Measurements from ENCODE around the gene SIGMAR1. TPM values are rescaled to one million over a fixed set of nuclear protein-coding genes. Genes with fewer than 3 reads are reported as not detected.

Gene SIGMAR1
- total RNA-seq, 4 donors from 2014 or later, result 34.1 to 55.2 (median 51.3) TPM

DNA sequence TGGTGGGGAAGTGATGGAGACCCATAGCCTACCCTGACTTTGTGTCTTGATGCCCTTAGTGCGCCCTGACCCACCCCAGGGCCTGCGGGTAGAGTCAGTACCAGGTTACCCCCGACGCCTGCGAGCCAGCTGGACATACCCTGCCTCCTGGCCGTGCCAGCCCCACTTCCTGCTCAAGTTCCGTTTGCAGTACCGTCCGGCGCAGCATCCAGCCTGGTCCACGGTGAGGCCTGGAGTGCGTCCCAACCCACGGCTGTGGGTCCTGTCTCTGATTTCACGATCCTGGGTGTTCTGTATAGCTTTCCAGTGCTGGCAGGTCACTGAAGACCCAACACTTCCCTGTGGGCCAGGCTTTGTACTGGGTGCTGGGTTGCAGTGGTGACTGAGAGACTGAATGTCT lies 20.9 kb upstream of the SIGMAR1 start:
- no peak for DNase-seq
- no peaks in the 10 kb centered on the region for H3K36me3 ChIP-seq
- no peak overlapping the region for H3K4me3 ChIP-seq
- H3K9me3 ChIP-seq, result no peaks in the 10 kb centered on the region
- H3K27ac ChIP-seq, result no peak overlapping the region
- no peaks in the 10 kb centered on the region for H3K27me3 ChIP-seq
- peaks cover 0 to 13% of the 10 kb centered on the region in 2 donors for H3K4me1 ChIP-seq
- TF ChIP-seq, protein P1, sequence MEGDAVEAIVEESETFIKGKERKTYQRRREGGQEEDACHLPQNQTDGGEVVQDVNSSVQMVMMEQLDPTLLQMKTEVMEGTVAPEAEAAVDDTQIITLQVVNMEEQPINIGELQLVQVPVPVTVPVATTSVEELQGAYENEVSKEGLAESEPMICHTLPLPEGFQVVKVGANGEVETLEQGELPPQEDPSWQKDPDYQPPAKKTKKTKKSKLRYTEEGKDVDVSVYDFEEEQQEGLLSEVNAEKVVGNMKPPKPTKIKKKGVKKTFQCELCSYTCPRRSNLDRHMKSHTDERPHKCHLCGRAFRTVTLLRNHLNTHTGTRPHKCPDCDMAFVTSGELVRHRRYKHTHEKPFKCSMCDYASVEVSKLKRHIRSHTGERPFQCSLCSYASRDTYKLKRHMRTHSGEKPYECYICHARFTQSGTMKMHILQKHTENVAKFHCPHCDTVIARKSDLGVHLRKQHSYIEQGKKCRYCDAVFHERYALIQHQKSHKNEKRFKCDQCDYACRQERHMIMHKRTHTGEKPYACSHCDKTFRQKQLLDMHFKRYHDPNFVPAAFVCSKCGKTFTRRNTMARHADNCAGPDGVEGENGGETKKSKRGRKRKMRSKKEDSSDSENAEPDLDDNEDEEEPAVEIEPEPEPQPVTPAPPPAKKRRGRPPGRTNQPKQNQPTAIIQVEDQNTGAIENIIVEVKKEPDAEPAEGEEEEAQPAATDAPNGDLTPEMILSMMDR (IDR thresholded peaks at IDR 0.05), result no peak
- TF ChIP-seq POLR2A (IDR thresholded peaks at IDR 0.05), result no peak
- intact Hi-C loops (cut with DNase I; ENCODE audit: low total_unique reads), result no loop called here

DNA sequence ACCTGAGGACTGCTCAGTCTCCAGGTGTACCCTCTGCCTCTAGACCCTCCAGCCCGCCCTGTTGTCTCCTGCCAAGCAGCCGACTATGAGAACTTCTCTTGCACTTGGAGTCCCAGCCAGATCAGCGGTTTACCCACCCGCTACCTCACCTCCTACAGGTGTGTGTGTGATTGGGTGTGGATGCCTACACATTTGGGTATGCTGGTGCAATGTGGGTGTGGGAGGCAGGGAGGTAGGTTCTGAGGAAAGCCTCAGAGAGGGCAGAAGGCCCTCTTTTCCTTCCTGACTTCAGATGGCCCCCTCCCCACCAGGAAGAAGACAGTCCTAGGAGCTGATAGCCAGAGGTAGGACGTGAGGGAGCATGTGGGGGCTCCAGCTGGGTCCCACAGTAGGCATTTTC lies 19.4 kb upstream of the SIGMAR1 start:
- Histone ChIP-seq H3K36me3 (no peaks in the 10 kb centered on the region), H3K27me3 (no peaks in the 10 kb centered on the region), H3K27ac (peak overlapping the region in 1 of 2 donors; percentile 40), H3K4me3 (no peak overlapping the region), H3K9me3 (no peaks in the 10 kb centered on the region), H3K4me1 (peaks cover 0 to 27% of the 10 kb centered on the region in 2 donors)
- intact Hi-C loops (cut with DNase I; ENCODE audit: low total_unique reads), result no loop called here
- no peak for DNase-seq
- TF ChIP-seq POLR2A (IDR thresholded peaks at IDR 0.05), result no peak
- TF ChIP-seq, protein P1 (IDR thresholded peaks at IDR 0.05), result no peak

DNA sequence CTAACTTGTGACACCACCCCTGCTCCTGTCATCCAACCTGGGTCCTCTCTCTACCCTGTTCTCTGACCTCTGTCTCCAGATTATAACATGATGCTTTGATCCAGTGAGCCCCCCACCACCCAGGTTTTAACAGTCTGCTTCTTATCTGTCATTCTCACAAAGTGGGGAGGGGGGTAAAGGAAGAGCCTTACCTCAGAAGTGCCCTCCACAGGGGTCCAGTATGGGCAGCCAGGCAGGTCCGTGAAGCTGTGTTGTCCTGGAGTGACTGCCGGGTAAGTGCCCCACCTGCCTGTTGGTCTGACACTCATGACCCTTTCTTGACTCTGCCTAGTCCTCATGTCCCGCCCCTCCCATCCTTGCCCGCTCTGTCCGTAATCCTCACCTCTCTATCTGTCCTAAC lies 17.8 kb upstream of the SIGMAR1 start:
- no peak overlapping the region for H3K4me3 ChIP-seq
- peak overlapping the region; percentile 77 to 81 for H3K27ac ChIP-seq
- H3K4me1 ChIP-seq, result peaks cover 0 to 38% of the 10 kb centered on the region in 2 donors
- H3K9me3 ChIP-seq, result no peaks in the 10 kb centered on the region
- no peaks in the 10 kb centered on the region for H3K36me3 ChIP-seq
- no peaks in the 10 kb centered on the region for H3K27me3 ChIP-seq
- no peak for DNase-seq
- intact Hi-C loops (cut with DNase I; ENCODE audit: low total_unique reads), result no loop called here
- TF ChIP-seq, protein P1 (IDR thresholded peaks at IDR 0.05), result no peak
- TF ChIP-seq POLR2A (IDR thresholded peaks at IDR 0.05), result no peak

DNA sequence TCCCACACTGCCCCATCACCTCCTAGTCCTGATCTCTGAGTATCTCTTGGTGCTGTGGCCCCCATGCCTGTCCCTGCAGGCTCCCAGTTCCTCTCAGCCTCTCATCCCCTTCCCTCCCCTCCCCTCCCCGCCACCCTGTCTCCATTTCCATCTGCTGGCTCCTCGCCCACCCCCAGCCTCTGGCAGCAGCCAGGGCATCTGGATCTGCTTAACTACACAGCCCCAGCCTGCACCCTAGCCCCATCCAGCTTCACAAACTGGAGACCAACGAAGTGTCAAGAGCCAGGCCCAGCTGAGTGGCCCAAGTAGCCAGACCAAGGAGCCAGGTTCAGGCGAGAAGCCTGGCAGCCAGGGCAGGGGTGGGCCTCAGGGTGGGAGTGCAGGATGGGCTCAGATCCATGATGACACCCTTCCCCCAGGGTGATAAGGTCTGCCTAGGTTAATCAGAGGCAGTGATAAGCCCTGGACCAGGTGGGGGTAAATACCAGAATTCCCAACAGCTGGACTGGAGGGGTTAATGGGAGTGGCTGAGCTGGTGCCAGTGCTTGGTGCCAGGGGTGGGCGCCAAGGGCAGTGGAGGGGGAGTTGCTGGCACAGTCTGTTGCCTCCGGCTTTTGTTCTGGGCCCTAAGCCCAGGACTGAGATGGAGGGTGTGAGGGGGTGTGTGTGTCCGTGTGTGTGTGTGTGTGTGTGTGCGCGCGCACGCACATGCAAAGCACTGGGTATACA lies 16.9 kb upstream of the SIGMAR1 start:
- Histone ChIP-seq H3K4me3 (no peak overlapping the region), H3K27me3 (no peaks in the 10 kb centered on the region), H3K4me1 (peaks cover 0 to 38% of the 10 kb centered on the region in 2 donors), H3K27ac (peak overlapping the region; percentile 77 to 81), H3K9me3 (no peaks in the 10 kb centered on the region), H3K36me3 (no peaks in the 10 kb centered on the region)
- no peak for TF ChIP-seq POLR2A (IDR thresholded peaks at IDR 0.05)
- TF ChIP-seq, protein P1 (IDR thresholded peaks at IDR 0.05), result peak in 1 of 4 experiments; percentile 5
- DNase-seq, result peak; percentile 87
- intact Hi-C loops (cut with DNase I; ENCODE audit: low total_unique reads), result no loop called here

DNA sequence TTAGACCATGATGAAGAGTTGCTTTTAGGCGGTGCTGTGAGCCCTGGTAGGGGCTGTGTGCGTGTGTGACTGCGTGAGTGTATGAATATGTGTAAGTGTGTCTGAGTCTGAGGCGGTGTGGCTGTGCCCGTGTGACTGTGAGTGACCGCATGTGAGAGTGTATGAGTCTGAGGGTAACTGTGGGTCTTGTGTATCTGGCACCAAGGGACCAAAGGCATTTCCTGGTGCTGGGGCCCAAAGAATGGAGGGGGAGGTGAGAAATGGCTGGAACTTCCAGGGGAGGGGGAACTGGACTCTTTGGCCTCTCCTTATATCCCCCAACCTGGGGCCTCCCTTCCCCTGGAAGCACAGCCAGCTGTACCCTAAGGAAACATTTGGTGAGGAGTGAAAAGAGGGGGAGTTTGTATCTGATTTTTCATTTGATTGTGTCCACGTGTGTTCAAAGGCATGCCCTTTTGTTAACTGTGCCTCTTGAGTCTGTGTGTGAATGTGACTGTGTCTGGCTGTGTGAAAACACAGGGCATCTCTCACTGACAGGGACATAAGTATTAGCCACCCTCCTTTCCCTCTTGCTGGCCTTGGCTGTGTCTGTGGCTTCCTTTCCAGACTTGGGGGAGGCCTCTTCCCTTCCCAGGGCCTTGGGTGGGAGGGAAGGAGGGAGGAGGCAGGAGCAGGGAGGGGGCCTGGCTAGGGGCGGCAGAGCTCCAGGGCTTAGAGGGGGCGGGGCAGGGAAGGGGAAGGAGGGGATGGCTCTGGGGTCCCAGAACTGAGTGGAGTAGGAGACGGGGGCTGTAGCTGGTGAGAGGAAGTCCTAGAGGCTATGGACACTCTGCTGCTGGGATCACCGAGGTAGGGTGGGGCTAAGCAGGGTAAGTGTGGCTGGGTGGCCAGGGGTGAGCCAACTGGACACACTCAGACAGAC lies 15.8 kb upstream of the SIGMAR1 start:
- H3K36me3 ChIP-seq, result no peaks in the 10 kb centered on the region
- H3K4me1 ChIP-seq, result peaks cover 0 to 38% of the 10 kb centered on the region in 2 donors
- TF ChIP-seq POLR2A (IDR thresholded peaks at IDR 0.05), result no peak
- peak; percentile 63 to 74 for DNase-seq
- no peaks in the 10 kb centered on the region for H3K27me3 ChIP-seq
- H3K9me3 ChIP-seq, result no peaks in the 10 kb centered on the region
- peak overlapping the region; percentile 77 to 81 for H3K27ac ChIP-seq
- intact Hi-C loops (cut with DNase I; ENCODE audit: low total_unique reads), result no loop called here
- no peak overlapping the region for H3K4me3 ChIP-seq

All from uterus (tissue), 4 donors.